A549 (cell line): ENCODE measurements around the gene NRXN2. TPM values are rescaled to one million over a fixed set of nuclear protein-coding genes. Genes with fewer than 3 reads are reported as not detected.

ENCODE experiments used
- ATAC-seq, 2 experiments: fragments of 200-7000 bp in 1 of 2; fragments of >200 bp in 1 of 2; cut with Nextera tagmentation in 1 of 2; cut with Tn5 transposase in 1 of 2; 3 replicates each; pipeline versions ENCODE4 v1.8.0 to v1.9.1; 2018 to 2020; ENCODE audit warnings: mild to moderate bottlenecking in 1 of 2, moderate library complexity in 1 of 2
- CTCF ChIA-PET: fragments of 300-600 bp; sonication (Branson Sonifier 250); formaldehyde crosslinking; extraction: SDS; loops from one replicate; lab custom pipeline; 2021; ENCODE audit warnings: antibody characterized with exemption, inconsistent platforms; lab: Yijun Ruan, JAX
- POLR2A ChIA-PET: fragments of 350-600 bp; formaldehyde crosslinking; extraction: SDS; loops from one replicate; lab custom pipeline; 2021; ENCODE audit warnings: antibody characterized with exemption, inconsistent platforms; lab: Yijun Ruan, JAX
- DNase-seq, 2 experiments: peaks; one replicate each; pipeline versions ENCODE4 v3.0.0 to v3.0.0-alpha.2; 2011 to 2016; ENCODE audit warnings: low read depth in 1 of 2, low spot score in 1 of 2
- FAIRE-seq: peaks from 2 replicates; lab custom pipeline; 2011; peaks lifted over from hg19 to GRCh38; lab: Jason Lieb, UNC
- H3K27ac ChIP-seq, 2 experiments: fragments of >200 bp; sonication (Bioruptor Twin); formaldehyde crosslinking; 3 replicates each; pipeline ENCODE4 v1.5.1; 2016 to 2017
- H3K4me1 ChIP-seq: fragments of >200 bp; sonication (Bioruptor Twin); formaldehyde crosslinking; 3 replicates; pipeline ENCODE4 v1.6.1; 2016
- H3K4me2 ChIP-seq: fragments of >200 bp; sonication (Bioruptor Twin); formaldehyde crosslinking; 3 replicates; pipeline ENCODE4 v1.6.1; 2016
- H3K4me3 ChIP-seq: fragments of >200 bp; sonication (Bioruptor Twin); formaldehyde crosslinking; 3 replicates; pipeline ENCODE4 v1.5.1; 2016
- H3K9me3 ChIP-seq: fragments of >200 bp; sonication (Bioruptor Twin); formaldehyde crosslinking; 3 replicates; pipeline ENCODE4 v1.6.1; 2016
- ATOH8 ChIP-seq: fragments of 250-450 bp; sonication (Bioruptor Pico); IDR thresholded peaks from 2 replicates; pipeline ENCODE4 v1.5.0; 2020; ENCODE audit warnings: low read depth, mild to moderate bottlenecking, moderate library complexity
- BCL3 ChIP-seq: fragments of >200 bp; sonication (Bioruptor Twin); formaldehyde crosslinking; IDR thresholded peaks from 3 replicates; pipeline ENCODE4 v1.6.1; 2016
- BHLHE40 ChIP-seq: IDR thresholded peaks from 2 replicates; pipeline ENCODE4 v1.6.1; 2012; ENCODE audit warnings: low read depth, low read length, inconsistent platforms
- CBX2 ChIP-seq: fragments of 200-600 bp; sonication (generic); IDR thresholded peaks from 2 replicates; pipeline ENCODE4 v1.6.1; 2016; ENCODE audit warnings: low read depth, mild to moderate bottlenecking, borderline replicate concordance
- CBX8 ChIP-seq: fragments of 200-600 bp; sonication (generic); IDR thresholded peaks from 2 replicates; pipeline ENCODE4 v1.6.1; 2016
- CHD2 ChIP-seq: fragments of 150-350 bp; IDR thresholded peaks from 2 replicates; pipeline ENCODE4 v1.6.1; 2014; ENCODE audit warnings: low read length; ENCODE audit not compliant: partially characterized antibody
- E2F6 ChIP-seq: IDR thresholded peaks from 2 replicates; pipeline ENCODE4 v1.6.1; 2012; ENCODE audit warnings: low read depth, borderline replicate concordance
- EHF ChIP-seq: fragments of 250-450 bp; sonication (Bioruptor Pico); IDR thresholded peaks from 2 replicates; pipeline ENCODE4 v1.5.0; 2020; ENCODE audit warnings: mild to moderate bottlenecking
- ELK1 ChIP-seq: fragments of 150-350 bp; IDR thresholded peaks from 2 replicates; pipeline ENCODE4 v1.6.1; 2014; ENCODE audit warnings: low read depth, mild to moderate bottlenecking, low read length
- EP300 ChIP-seq, 2 experiments: fragments of >200 bp; sonication (Bioruptor Twin); formaldehyde crosslinking; IDR thresholded peaks; 2 replicates in 1 of 2; 3 replicates in 1 of 2; pipeline ENCODE4 v1.6.1; 2016 to 2017
- HDAC2 ChIP-seq: fragments of 200-600 bp; sonication (generic); IDR thresholded peaks from 2 replicates; pipeline ENCODE4 v1.6.1; 2016
- JUN ChIP-seq, 2 experiments: fragments of >200 bp; sonication (Bioruptor Twin); formaldehyde crosslinking; IDR thresholded peaks; 2 replicates in 1 of 2; 3 replicates in 1 of 2; pipeline ENCODE4 v1.6.1; 2016 to 2017
- KDM5A ChIP-seq: fragments of 200-600 bp; sonication (generic); IDR thresholded peaks from 2 replicates; pipeline ENCODE4 v1.6.1; 2016; ENCODE audit warnings: antibody characterized with exemption, mild to moderate bottlenecking
- MAFK ChIP-seq: fragments of 450-650 bp; IDR thresholded peaks from 2 replicates; pipeline ENCODE4 v1.6.1; 2014; ENCODE audit not compliant: partially characterized antibody
- NPAS2 ChIP-seq: fragments of 250-450 bp; sonication (Bioruptor Pico); IDR thresholded peaks from 2 replicates; pipeline ENCODE4 v1.8.0; 2022; ENCODE audit warnings: mild to moderate bottlenecking, moderate library complexity, borderline replicate concordance
- NR3C1 ChIP-seq: fragments of >200 bp; sonication (Bioruptor Twin); formaldehyde crosslinking; IDR thresholded peaks from 3 replicates; pipeline ENCODE4 v1.6.1; 2017
- POLR2A ChIP-seq: IDR thresholded peaks from 2 replicates; pipeline ENCODE4 v1.6.1; 2012; ENCODE audit warnings: mild to moderate bottlenecking, low read length
- RFX5 ChIP-seq: fragments of 450-650 bp; IDR thresholded peaks from 2 replicates; pipeline ENCODE4 v1.7.1; 2014; ENCODE audit warnings: antibody characterized with exemption, mild to moderate bottlenecking, moderate library complexity
- RNF2 ChIP-seq: fragments of 200-600 bp; sonication (generic); IDR thresholded peaks from 2 replicates; pipeline ENCODE4 v1.6.1; 2016; ENCODE audit warnings: low read depth, mild to moderate bottlenecking, antibody characterized with exemption, moderate library complexity, borderline replicate concordance
- SMC3 ChIP-seq: fragments of >200 bp; sonication (Bioruptor Twin); formaldehyde crosslinking; IDR thresholded peaks from 3 replicates; pipeline ENCODE4 v1.6.1; 2018; ENCODE audit warnings: inconsistent platforms
- SREBF2 ChIP-seq: fragments of 450-650 bp; IDR thresholded peaks from 2 replicates; pipeline ENCODE4 v1.6.1; 2014; ENCODE audit warnings: mild to moderate bottlenecking, moderate library complexity
- USF2 ChIP-seq: fragments of 450-650 bp; IDR thresholded peaks from 2 replicates; pipeline ENCODE4 v1.6.1; 2014; ENCODE audit warnings: antibody characterized with exemption
- ZNF302 ChIP-seq: fragments of 250-450 bp; sonication (Bioruptor Pico); IDR thresholded peaks from 2 replicates; pipeline ENCODE4 v1.9.0; 2021; ENCODE audit warnings: inconsistent platforms, mild to moderate bottlenecking, moderate library complexity
- ZSCAN20 ChIP-seq: fragments of 250-450 bp; sonication (Bioruptor Pico); IDR thresholded peaks from 2 replicates; pipeline ENCODE4 v1.8.0; 2022; ENCODE audit warnings: mild to moderate bottlenecking, moderate library complexity
- WGBS: methylation state at CpG from one replicate; pipeline ENCODE4 v1.1.6; 2017; ENCODE audit errors: missing lambda C conversion rate; 5-methylcytosine and 5-hydroxymethylcytosine counted together
- polyA plus RNA-seq, 4 experiments: library from polyadenylated mRNA; depleted of rRNA in 3 of 4; stranded (reverse); fragments of >200 nt; fragmentation: RNase III in 1 of 4; extraction: RNeasy Plus Mini Kit Qiagen cat#74134 plus additional on column Dnase treatment in 1 of 4; gene quantifications; 2 replicates in 3 of 4; 3 replicates in 1 of 4; pipeline ENCODE4 v1.2.3, GENCODE V29; 2011 to 2017

Gene NRXN2
- polyA plus RNA-seq, 2 of the 4 experiments (the other 2 are of a cell fraction): 0.04 TPM; not detected in 1

GRCh38 chr11:64633555-64634159 is 89.3 kb downstream of the NRXN2 start:
- Histone ChIP-seq H3K4me1 (no peaks in the 10 kb centered on the region), H3K4me3 (no peak overlapping the region), H3K27ac (no peak overlapping the region), H3K4me2 (no peak overlapping the region), H3K9me3 (no peaks in the 10 kb centered on the region)
- ATAC-seq (no peak), DNase-seq (no peak), FAIRE-seq (no peak)
- no peak for TF ChIP-seq USF2
- no peak for TF ChIP-seq MAFK
- no peak for TF ChIP-seq EHF (CRISPR knock-in tag)
- TF ChIP-seq EP300 (IDR thresholded peaks at IDR 0.05): no peak
- TF ChIP-seq BHLHE40: no peak
- no peak for TF ChIP-seq NPAS2 (CRISPR knock-in tag)
- TF ChIP-seq SREBF2: no peak
- no peak for TF ChIP-seq E2F6
- TF ChIP-seq SMC3: no peak
- no peak for TF ChIP-seq ELK1
- no peak for TF ChIP-seq KDM5A
- TF ChIP-seq BCL3: no peak
- no peak for TF ChIP-seq ZSCAN20
- no peak for TF ChIP-seq NR3C1
- no peak for TF ChIP-seq HDAC2
- CTCF ChIA-PET: interaction anchor here (1.0 to 9.8 kb wide), 6 partner anchors 11 to 184 kb away, joined by 3 to 80 read pairs (median 6); no protein-coding TSS in a partner anchor
- POLR2A ChIA-PET: no interaction called here
- 67% methylated on average over 7 of the region's 7 CpGs for WGBS

- WGBS: 85% methylated on average over 9 of the region's 10 CpGs
- Histone ChIP-seq H3K27ac (no peak overlapping the region), H3K4me3 (no peak overlapping the region), H3K4me1 (no peaks in the 10 kb centered on the region), H3K4me2 (no peak overlapping the region), H3K9me3 (no peaks in the 10 kb centered on the region)
- ChIA-PET POLR2A (no interaction called here), CTCF (interaction anchor here (1.1 to 9.8 kb wide), 3 partner anchors 18 to 164 kb away, joined by 3 to 80 read pairs (median 7); no protein-coding TSS in a partner anchor)
- FAIRE-seq: no peak
- no peak for ATAC-seq
- TF ChIP-seq CBX2: no peak
- no peak for TF ChIP-seq ATOH8 (CRISPR knock-in tag)
- no peak for TF ChIP-seq ZNF302 (CRISPR knock-in tag)
- TF ChIP-seq RNF2: no peak
- no peak for TF ChIP-seq USF2
- no peak for TF ChIP-seq RFX5
- TF ChIP-seq CBX8: no peak
- no peak for TF ChIP-seq SREBF2
- TF ChIP-seq POLR2A: no peak
- no peak for TF ChIP-seq NPAS2 (CRISPR knock-in tag)
- TF ChIP-seq JUN (IDR thresholded peaks at IDR 0.05): no peak
- TF ChIP-seq HDAC2: no peak
- no peak for TF ChIP-seq CHD2
- TF ChIP-seq, all 56 proteins: peak for 0
- no peak for DNase-seq
Measured at GRCh38 chr11:64632654-64633053, 90.3 kb downstream of the NRXN2 start.
